A673 (cell line): ENCODE results near the gene IL4.

Experiments used
- CTCF ChIP-seq: fragments of 300-800, 200-600 bp; sonication (generic); conservative IDR thresholded peaks from 2 replicates; pipeline ENCODE4 v1.5.1; 2017; ENCODE audit warnings: low read depth, mild to moderate bottlenecking, antibody characterized with exemption, low read length, moderate library complexity, mixed read lengths
- EZH2 ChIP-seq: fragments of 200-600 bp; sonication (generic); IDR thresholded peaks from 2 replicates; pipeline ENCODE4 v1.6.1; 2017; ENCODE audit warnings: borderline replicate concordance, low read depth, mild to moderate bottlenecking, mixed read lengths, antibody characterized with exemption, low read length; ENCODE audit not compliant: poor library complexity, severe bottlenecking

- TF ChIP-seq EZH2 (no peak), CTCF (no peak)
Observed at GRCh38 chr5:132704875-132705274, 31.1 kb downstream of the IL4 start.
